GM23338 (cell line): ENCODE results near the gene SPRED3. TPM values are rescaled to one million over a fixed set of nuclear protein-coding genes. Genes with fewer than 3 reads are reported as not detected.

Experiments
- ATAC-seq: fragments of 200-7000 bp; cut with Tn5 transposase; 3 replicates; pipeline ENCODE4 v1.9.1; 2020
- DNase-seq: peaks from one replicate; pipeline ENCODE4 v3.0.0-alpha.2; 2015; ENCODE audit warnings: low spot score
- H2AFZ ChIP-seq: fragments of 200-600 bp; sonication (generic); 2 replicates; pipeline ENCODE4 v1.8.0; 2016; ENCODE audit warnings: antibody characterized with exemption, mild to moderate bottlenecking, moderate library complexity
- H3F3A ChIP-seq: fragments of 200-600 bp; sonication (generic); replicated peaks from 2 replicates; pipeline ENCODE4 v1.8.0; 2017; ENCODE audit warnings: antibody characterized with exemption, mixed run types, low read depth
- H3K27ac ChIP-seq: fragments of 200-600 bp; sonication (generic); 2 replicates; pipeline ENCODE4 v1.6.1; 2016; ENCODE audit warnings: low read depth
- H3K27me3 ChIP-seq: fragments of 200-600 bp; sonication (generic); 2 replicates; pipeline ENCODE4 v1.8.0; 2016; ENCODE audit warnings: mild to moderate bottlenecking, mixed run types, moderate library complexity; ENCODE audit not compliant: insufficient read depth
- H3K36me3 ChIP-seq: fragments of 200-600 bp; sonication (generic); 2 replicates; pipeline ENCODE4 v1.8.0; 2016; ENCODE audit warnings: mild to moderate bottlenecking; ENCODE audit not compliant: insufficient read depth
- H3K4me1 ChIP-seq: fragments of 200-600 bp; sonication (generic); 2 replicates; pipeline ENCODE4 v1.8.0; 2016; ENCODE audit warnings: mild to moderate bottlenecking, moderate library complexity; ENCODE audit not compliant: insufficient read depth
- H3K4me2 ChIP-seq: fragments of 200-600 bp; sonication (generic); 2 replicates; pipeline ENCODE4 v1.7.1; 2017; ENCODE audit warnings: mixed run types
- H3K4me3 ChIP-seq: fragments of 200-600 bp; sonication (generic); 2 replicates; pipeline ENCODE4 v1.6.1; 2016; ENCODE audit warnings: mixed run types
- H3K79me2 ChIP-seq: fragments of 200-600 bp; sonication (generic); replicated peaks from 2 replicates; pipeline ENCODE4 v1.8.0; 2017; ENCODE audit warnings: mild to moderate bottlenecking; ENCODE audit not compliant: insufficient read depth
- H3K9me2 ChIP-seq: fragments of 200-600 bp; sonication (generic); 2 replicates; pipeline ENCODE4 v1.8.0; 2017; ENCODE audit not compliant: insufficient read depth
- H4K20me1 ChIP-seq: fragments of 200-600 bp; sonication (generic); replicated peaks from 2 replicates; pipeline ENCODE4 v1.8.0; 2017; ENCODE audit warnings: mild to moderate bottlenecking; ENCODE audit not compliant: insufficient read depth
- H3K27ac Mint-ChIP-seq: 2 replicates; pipeline ENCODE4 v1.8.0; 2020; ENCODE audit warnings: inconsistent platforms, mild to moderate bottlenecking, moderate library complexity, mixed read lengths
- H3K27me3 Mint-ChIP-seq: 3 replicates; pipeline ENCODE4 v1.8.0; 2022; ENCODE audit warnings: low read depth, mild to moderate bottlenecking, moderate library complexity, mixed read lengths, inconsistent platforms; ENCODE audit not compliant: insufficient read depth, poor library complexity
- H3K36me3 Mint-ChIP-seq: 3 replicates; pipeline ENCODE4 v1.8.0; 2021; ENCODE audit warnings: low read depth, mild to moderate bottlenecking, inconsistent platforms, moderate library complexity, mixed read lengths
- H3K4me1 Mint-ChIP-seq: 3 replicates; pipeline ENCODE4 v1.8.0; 2020; ENCODE audit warnings: mild to moderate bottlenecking, inconsistent platforms, mixed read lengths
- H3K4me3 Mint-ChIP-seq: 3 replicates; pipeline ENCODE4 v1.8.0; 2021; ENCODE audit warnings: moderate library complexity, mild to moderate bottlenecking, inconsistent platforms, mixed read lengths
- H3K9me3 Mint-ChIP-seq: 3 replicates; pipeline ENCODE4 v1.8.0; 2020; ENCODE audit warnings: moderate library complexity, mild to moderate bottlenecking, inconsistent platforms, mixed read lengths
- CREB1 ChIP-seq: fragments of 250-450 bp; sonication (Bioruptor Pico); IDR thresholded peaks from 2 replicates; pipeline ENCODE4 v1.5.0; 2020; ENCODE audit warnings: low read depth, mild to moderate bottlenecking, moderate library complexity
- EZH2 ChIP-seq: fragments of 200-600 bp; sonication (generic); IDR thresholded peaks from one replicate; pipeline ENCODE4 v1.8.0; 2017; ENCODE audit warnings: antibody characterized with exemption, mild to moderate bottlenecking, low read depth; ENCODE audit not compliant: unreplicated experiment
- EZH2phosphoT487 ChIP-seq: fragments of 200-600 bp; sonication (generic); IDR thresholded peaks from one replicate; pipeline ENCODE4 v1.8.1; 2018; ENCODE audit warnings: antibody characterized with exemption; ENCODE audit not compliant: unreplicated experiment
- JUNB ChIP-seq: IDR thresholded peaks from one replicate; pipeline ENCODE4 v1.6.1; 2016; ENCODE audit warnings: antibody characterized with exemption; ENCODE audit not compliant: unreplicated experiment
- NANOG ChIP-seq: IDR thresholded peaks from 2 replicates; pipeline ENCODE4 v1.6.1; 2016; ENCODE audit warnings: antibody characterized with exemption, borderline replicate concordance
- POLR2AphosphoS5 ChIP-seq: IDR thresholded peaks from 2 replicates; pipeline ENCODE4 v1.6.1; 2016; ENCODE audit warnings: antibody characterized with exemption, low read depth
- STAT1 ChIP-seq: IDR thresholded peaks from one replicate; pipeline ENCODE4 v1.6.1; 2016; ENCODE audit warnings: antibody characterized with exemption; ENCODE audit not compliant: unreplicated experiment
- ZNF114 ChIP-seq: fragments of 250-450 bp; sonication (Bioruptor Pico); IDR thresholded peaks from 2 replicates; pipeline ENCODE4 v1.5.0; 2020; ENCODE audit warnings: mild to moderate bottlenecking, moderate library complexity
- ZNF331 ChIP-seq: fragments of 250-450 bp; sonication (Bioruptor Pico); IDR thresholded peaks from 2 replicates; pipeline ENCODE4 v1.5.0; 2020; ENCODE audit warnings: low read depth, mild to moderate bottlenecking, moderate library complexity
- polyA plus RNA-seq: library from polyadenylated mRNA; unstranded; fragments of >200 nt; fragmentation: Nextera tagmentation; extraction: Ambion mirVana; gene quantifications from 2 replicates; pipeline ENCODE4 v1.2.1, GENCODE V29; 2016
- total RNA-seq: library from RNA; depleted of rRNA; stranded (reverse); fragments of >200 nt; shearing (Covaris generic); gene quantifications from 2 replicates; pipeline ENCODE4 v1.2.3, GENCODE V29; 2014
- TF ChIP-seq, protein P1 (sequence below): fragments of 250-450 bp; sonication (Bioruptor Pico); IDR thresholded peaks from 2 replicates; pipeline ENCODE4 v1.5.0; 2020; ENCODE audit warnings: mild to moderate bottlenecking, moderate library complexity
- TF ChIP-seq, protein P2 (sequence below), 2 experiments: fragments of 200-600 bp in 1 of 2; sonication (generic) in 1 of 2; conservative IDR thresholded peaks; 2 replicates each; pipeline versions ENCODE4 v1.5.1 to v1.6.1; 2016 to 2017; ENCODE audit warnings: antibody characterized with exemption in 2 of 2, low read depth in 2 of 2, mild to moderate bottlenecking in 2 of 2, moderate library complexity in 1 of 2

Gene SPRED3
- total and polyA plus RNA-seq, 2 experiments from 2014 or later: 3.9 to 11.6 TPM

DNA sequence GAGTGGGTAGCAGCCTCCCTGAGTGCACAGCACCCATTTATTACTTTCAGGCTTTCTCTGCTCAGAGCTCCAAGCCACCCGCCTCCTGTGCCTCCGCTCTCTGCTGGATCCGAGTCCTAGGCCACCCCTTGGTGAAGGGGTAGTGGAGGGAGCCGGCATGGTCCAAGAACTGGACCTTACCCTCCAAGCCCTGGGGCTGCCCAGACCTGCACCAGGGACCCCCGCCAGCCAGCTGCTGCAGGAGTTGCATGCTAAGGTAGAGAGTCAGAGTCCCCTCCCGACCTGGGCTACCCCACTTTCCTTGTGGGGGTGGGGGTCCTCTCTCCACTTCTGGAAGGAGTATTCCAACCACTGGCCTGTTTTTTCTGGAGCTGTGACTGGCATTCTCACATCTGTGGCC is 16.4 kb downstream of the SPRED3 start (continued):
- TF ChIP-seq, protein P1, sequence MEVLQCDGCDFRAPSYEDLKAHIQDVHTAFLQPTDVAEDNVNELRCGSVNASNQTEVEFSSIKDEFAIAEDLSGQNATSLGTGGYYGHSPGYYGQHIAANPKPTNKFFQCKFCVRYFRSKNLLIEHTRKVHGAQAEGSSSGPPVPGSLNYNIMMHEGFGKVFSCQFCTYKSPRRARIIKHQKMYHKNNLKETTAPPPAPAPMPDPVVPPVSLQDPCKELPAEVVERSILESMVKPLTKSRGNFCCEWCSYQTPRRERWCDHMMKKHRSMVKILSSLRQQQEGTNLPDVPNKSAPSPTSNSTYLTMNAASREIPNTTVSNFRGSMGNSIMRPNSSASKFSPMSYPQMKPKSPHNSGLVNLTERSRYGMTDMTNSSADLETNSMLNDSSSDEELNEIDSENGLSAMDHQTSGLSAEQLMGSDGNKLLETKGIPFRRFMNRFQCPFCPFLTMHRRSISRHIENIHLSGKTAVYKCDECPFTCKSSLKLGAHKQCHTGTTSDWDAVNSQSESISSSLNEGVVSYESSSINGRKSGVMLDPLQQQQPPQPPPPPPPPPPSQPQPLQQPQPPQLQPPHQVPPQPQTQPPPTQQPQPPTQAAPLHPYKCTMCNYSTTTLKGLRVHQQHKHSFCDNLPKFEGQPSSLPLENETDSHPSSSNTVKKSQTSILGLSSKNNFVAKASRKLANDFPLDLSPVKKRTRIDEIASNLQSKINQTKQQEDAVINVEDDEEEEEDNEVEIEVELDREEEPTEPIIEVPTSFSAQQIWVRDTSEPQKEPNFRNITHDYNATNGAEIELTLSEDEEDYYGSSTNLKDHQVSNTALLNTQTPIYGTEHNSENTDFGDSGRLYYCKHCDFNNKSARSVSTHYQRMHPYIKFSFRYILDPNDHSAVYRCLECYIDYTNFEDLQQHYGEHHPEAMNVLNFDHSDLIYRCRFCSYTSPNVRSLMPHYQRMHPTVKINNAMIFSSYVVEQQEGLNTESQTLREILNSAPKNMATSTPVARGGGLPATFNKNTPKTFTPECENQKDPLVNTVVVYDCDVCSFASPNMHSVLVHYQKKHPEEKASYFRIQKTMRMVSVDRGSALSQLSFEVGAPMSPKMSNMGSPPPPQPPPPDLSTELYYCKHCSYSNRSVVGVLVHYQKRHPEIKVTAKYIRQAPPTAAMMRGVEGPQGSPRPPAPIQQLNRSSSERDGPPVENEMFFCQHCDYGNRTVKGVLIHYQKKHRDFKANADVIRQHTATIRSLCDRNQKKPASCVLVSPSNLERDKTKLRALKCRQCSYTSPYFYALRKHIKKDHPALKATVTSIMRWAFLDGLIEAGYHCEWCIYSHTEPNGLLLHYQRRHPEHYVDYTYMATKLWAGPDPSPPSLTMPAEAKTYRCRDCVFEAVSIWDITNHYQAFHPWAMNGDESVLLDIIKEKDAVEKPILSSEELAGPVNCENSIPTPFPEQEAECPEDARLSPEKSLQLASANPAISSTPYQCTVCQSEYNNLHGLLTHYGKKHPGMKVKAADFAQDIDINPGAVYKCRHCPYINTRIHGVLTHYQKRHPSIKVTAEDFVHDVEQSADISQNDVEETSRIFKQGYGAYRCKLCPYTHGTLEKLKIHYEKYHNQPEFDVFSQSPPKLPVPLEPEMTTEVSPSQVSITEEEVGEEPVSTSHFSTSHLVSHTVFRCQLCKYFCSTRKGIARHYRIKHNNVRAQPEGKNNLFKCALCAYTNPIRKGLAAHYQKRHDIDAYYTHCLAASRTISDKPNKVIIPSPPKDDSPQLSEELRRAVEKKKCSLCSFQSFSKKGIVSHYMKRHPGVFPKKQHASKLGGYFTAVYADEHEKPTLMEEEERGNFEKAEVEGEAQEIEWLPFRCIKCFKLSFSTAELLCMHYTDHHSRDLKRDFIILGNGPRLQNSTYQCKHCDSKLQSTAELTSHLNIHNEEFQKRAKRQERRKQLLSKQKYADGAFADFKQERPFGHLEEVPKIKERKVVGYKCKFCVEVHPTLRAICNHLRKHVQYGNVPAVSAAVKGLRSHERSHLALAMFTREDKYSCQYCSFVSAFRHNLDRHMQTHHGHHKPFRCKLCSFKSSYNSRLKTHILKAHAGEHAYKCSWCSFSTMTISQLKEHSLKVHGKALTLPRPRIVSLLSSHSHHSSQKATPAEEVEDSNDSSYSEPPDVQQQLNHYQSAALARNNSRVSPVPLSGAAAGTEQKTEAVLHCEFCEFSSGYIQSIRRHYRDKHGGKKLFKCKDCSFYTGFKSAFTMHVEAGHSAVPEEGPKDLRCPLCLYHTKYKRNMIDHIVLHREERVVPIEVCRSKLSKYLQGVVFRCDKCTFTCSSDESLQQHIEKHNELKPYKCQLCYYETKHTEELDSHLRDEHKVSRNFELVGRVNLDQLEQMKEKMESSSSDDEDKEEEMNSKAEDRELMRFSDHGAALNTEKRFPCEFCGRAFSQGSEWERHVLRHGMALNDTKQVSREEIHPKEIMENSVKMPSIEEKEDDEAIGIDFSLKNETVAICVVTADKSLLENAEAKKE (CRISPR knock-in tag): no peak
- TF ChIP-seq EZH2phosphoT487 (no peak), EZH2 (no peak), POLR2AphosphoS5 (no peak), ZNF114 (CRISPR knock-in tag) (no peak)
- TF ChIP-seq, protein P2, sequence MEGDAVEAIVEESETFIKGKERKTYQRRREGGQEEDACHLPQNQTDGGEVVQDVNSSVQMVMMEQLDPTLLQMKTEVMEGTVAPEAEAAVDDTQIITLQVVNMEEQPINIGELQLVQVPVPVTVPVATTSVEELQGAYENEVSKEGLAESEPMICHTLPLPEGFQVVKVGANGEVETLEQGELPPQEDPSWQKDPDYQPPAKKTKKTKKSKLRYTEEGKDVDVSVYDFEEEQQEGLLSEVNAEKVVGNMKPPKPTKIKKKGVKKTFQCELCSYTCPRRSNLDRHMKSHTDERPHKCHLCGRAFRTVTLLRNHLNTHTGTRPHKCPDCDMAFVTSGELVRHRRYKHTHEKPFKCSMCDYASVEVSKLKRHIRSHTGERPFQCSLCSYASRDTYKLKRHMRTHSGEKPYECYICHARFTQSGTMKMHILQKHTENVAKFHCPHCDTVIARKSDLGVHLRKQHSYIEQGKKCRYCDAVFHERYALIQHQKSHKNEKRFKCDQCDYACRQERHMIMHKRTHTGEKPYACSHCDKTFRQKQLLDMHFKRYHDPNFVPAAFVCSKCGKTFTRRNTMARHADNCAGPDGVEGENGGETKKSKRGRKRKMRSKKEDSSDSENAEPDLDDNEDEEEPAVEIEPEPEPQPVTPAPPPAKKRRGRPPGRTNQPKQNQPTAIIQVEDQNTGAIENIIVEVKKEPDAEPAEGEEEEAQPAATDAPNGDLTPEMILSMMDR (conservative IDR thresholded peaks at IDR 0.05; ENCODE audit: low read depth in 2 of 2): no peak

DNA sequence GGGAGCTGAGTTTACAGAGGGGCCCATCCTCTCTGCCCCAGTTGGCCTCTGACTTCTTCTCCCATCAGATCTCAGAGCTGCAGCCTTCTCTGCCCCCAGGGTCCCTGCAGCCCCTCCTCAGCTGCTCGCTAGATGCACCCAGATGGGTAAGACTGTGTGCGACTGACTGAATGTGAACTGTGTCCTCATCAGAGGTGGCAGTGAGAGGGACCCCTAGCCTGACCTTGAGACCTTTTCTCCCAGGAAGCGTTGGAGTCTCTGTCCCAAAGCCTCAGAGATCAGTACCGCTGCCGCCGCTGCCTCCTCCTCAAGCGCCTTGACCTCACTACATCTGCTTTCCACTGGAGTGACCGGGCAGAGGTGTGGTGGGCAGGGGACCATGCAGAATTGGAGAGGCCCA is 16.8 kb downstream of the SPRED3 start:
- H3K27ac ChIP-seq: no peak overlapping the region
- no peak overlapping the region for H2AFZ ChIP-seq
- H3K4me1 ChIP-seq: no peaks in the 10 kb centered on the region
- Mint-ChIP-seq H3K27me3 (peaks cover 24% of the 10 kb centered on the region), H3K27ac (no peak overlapping the region), H3K9me3 (no peaks in the 10 kb centered on the region), H3K4me1 (no peaks in the 10 kb centered on the region; the same call in 2 of the 3 replicates), H3K36me3 (peaks cover 3% of the 10 kb centered on the region; the same call in 1 of the 3 replicates), H3K4me3 (no peak overlapping the region)
- no peak overlapping the region for H3K4me3 ChIP-seq
- H3K79me2 ChIP-seq: no peaks in the 10 kb centered on the region
- H3K27me3 ChIP-seq: peaks cover 24% of the 10 kb centered on the region
- no peaks in the 10 kb centered on the region; the same call in 1 of the 2 replicates for H4K20me1 ChIP-seq
- ATAC-seq: no peak
- H3F3A ChIP-seq: no peaks in the 10 kb centered on the region
- H3K9me2 ChIP-seq: no peaks in the 10 kb centered on the region
- no peak for DNase-seq
- H3K36me3 ChIP-seq: no peaks in the 10 kb centered on the region
- no peak overlapping the region for H3K4me2 ChIP-seq
- TF ChIP-seq ZNF114 (CRISPR knock-in tag) (no peak), CREB1 (CRISPR knock-in tag) (no peak), STAT1 (no peak), JUNB (no peak), NANOG (no peak), ZNF331 (CRISPR knock-in tag) (no peak)
- TF ChIP-seq, protein P2 (conservative IDR thresholded peaks at IDR 0.05; ENCODE audit: low read depth in 2 of 2): no peak
